Left hindlimb (tissue), 1 donor: ENCODE data around the gene ATP5ME.
"Not testable (repeated sequence)": the region's sequence is repeated elsewhere in the genome, so short reads cannot be mapped to it uniquely, and the experiment has no call there.

Source experiments
- DNase-seq: peaks from one replicate; pipeline ENCODE4 v3.0.0-alpha.2; 2018

The ATP5ME gene

GRCh38 chr4:704971-705277, 30.8 kb upstream of the ATP5ME start:
- DNase-seq = no peak

GRCh38 chr4:704198-704891, 30.3 kb upstream of the ATP5ME start:
- DNase-seq = no peak

GRCh38 chr4:703336-704197, 29.5 kb upstream of the ATP5ME start:
- DNase-seq = no peak

- no peak for DNase-seq
Observed at GRCh38 chr4:702618-703048, 28.6 kb upstream of the ATP5ME start.

- DNase-seq = no peak
Observed at GRCh38 chr4:700587-701264, 26.6 kb upstream of the ATP5ME start.

GRCh38 chr4:699816-700580, 25.9 kb upstream of the ATP5ME start:
- DNase-seq = no peak

- DNase-seq = not testable (repeated sequence)
Observed at GRCh38 chr4:694341-694940, 20.4 kb upstream of the ATP5ME start.

GRCh38 chr4:692771-693554, 18.9 kb upstream of the ATP5ME start:
- no peak for DNase-seq

- no peak for DNase-seq
Observed at GRCh38 chr4:689723-690122, 15.6 kb upstream of the ATP5ME start.

GRCh38 chr4:688854-689681, 15.0 kb upstream of the ATP5ME start, which contains the start of gene SLC49A3:
Gene SLC49A3 (minus strand): TSS chr4:689151. CDS start chr4:689127, 24 bp downstream.
- DNase-seq = peak; percentile 51

- DNase-seq = no peak
Observed at GRCh38 chr4:687971-688853, 14.1 kb upstream of the ATP5ME start.

- DNase-seq = peak; percentile 36
Observed at GRCh38 chr4:687048-687970, 13.2 kb upstream of the ATP5ME start.

GRCh38 chr4:686413-687040, 12.5 kb upstream of the ATP5ME start:
- DNase-seq = peak; percentile 35

GRCh38 chr4:685679-686412, 11.8 kb upstream of the ATP5ME start:
- no peak for DNase-seq

GRCh38 chr4:684623-685327, 10.7 kb upstream of the ATP5ME start:
- DNase-seq = peak; percentile 33

GRCh38 chr4:683982-684622, 10.0 kb upstream of the ATP5ME start:
- DNase-seq = peak; percentile 64
